ENCODE results near the gene HLA-DOB.

Gene HLA-DOB

GRCh38 chr6:32816746-32817204, at the start of gene HLA-DOB:
TSS of gene HLA-DOB (minus strand) at chr6:32817002. CDS start at chr6:32816951, 51 bp downstream.
- H3K9ac ChIP-seq (ENCODE audit: low read length), result no peak within 1 kb of the TSS
- no peaks in the 10 kb centered on the region for H3K9me3 ChIP-seq (ENCODE audit: control insufficient read depth, low read depth, low read length)
- no peak within 1 kb of the TSS for H3K4me3 ChIP-seq (ENCODE audit: low read length)
- no peak within 1 kb of the TSS for H3K27ac ChIP-seq (ENCODE audit: low read length)
- H3K4me1 ChIP-seq (ENCODE audit: control insufficient read depth, low read depth, low read length), result no peaks in the 10 kb centered on the region
- H3K27me3 ChIP-seq (ENCODE audit: control insufficient read depth, insufficient read depth, low read length), result no peaks in the 10 kb centered on the region
- no peaks in the 10 kb centered on the region for H3K36me3 ChIP-seq (ENCODE audit: control insufficient read depth, low read depth, low read length)

GRCh38 chr6:32865724-32866443, 49.1 kb upstream of the HLA-DOB start:
- peaks cover 2% of the 10 kb centered on the region for H3K4me1 ChIP-seq (ENCODE audit: control insufficient read depth, low read depth, low read length)
- H3K27me3 ChIP-seq (ENCODE audit: control insufficient read depth, insufficient read depth, low read length), result no peaks in the 10 kb centered on the region
- H3K27ac ChIP-seq (ENCODE audit: low read length), result no peak overlapping the region
- no peak overlapping the region for H3K9ac ChIP-seq (ENCODE audit: low read length)
- no peaks in the 10 kb centered on the region for H3K9me3 ChIP-seq (ENCODE audit: control insufficient read depth, low read depth, low read length)
- no peaks in the 10 kb centered on the region for H3K36me3 ChIP-seq (ENCODE audit: control insufficient read depth, low read depth, low read length)
- no peak overlapping the region for H3K4me3 ChIP-seq (ENCODE audit: low read length)

GRCh38 chr6:32862725-32863124, 45.9 kb upstream of the HLA-DOB start:
- Histone ChIP-seq H3K4me1 (ENCODE audit: control insufficient read depth, low read depth, low read length) (peaks cover 7% of the 10 kb centered on the region), H3K4me3 (ENCODE audit: low read length) (no peak overlapping the region), H3K27me3 (ENCODE audit: control insufficient read depth, insufficient read depth, low read length) (no peaks in the 10 kb centered on the region), H3K27ac (ENCODE audit: low read length) (no peak overlapping the region), H3K36me3 (ENCODE audit: control insufficient read depth, low read depth, low read length) (no peaks in the 10 kb centered on the region), H3K9ac (ENCODE audit: low read length) (no peak overlapping the region), H3K9me3 (ENCODE audit: control insufficient read depth, low read depth, low read length) (no peaks in the 10 kb centered on the region)

- Histone ChIP-seq H3K9me3 (ENCODE audit: control insufficient read depth, low read depth, low read length) (no peaks in the 10 kb centered on the region), H3K36me3 (ENCODE audit: control insufficient read depth, low read depth, low read length) (no peaks in the 10 kb centered on the region), H3K9ac (ENCODE audit: low read length) (peak overlapping the region; percentile 43), H3K27ac (ENCODE audit: low read length) (no peak overlapping the region), H3K4me1 (ENCODE audit: control insufficient read depth, low read depth, low read length) (peaks cover 7% of the 10 kb centered on the region), H3K4me3 (ENCODE audit: low read length) (no peak overlapping the region), H3K27me3 (ENCODE audit: control insufficient read depth, insufficient read depth, low read length) (peaks cover 15% of the 10 kb centered on the region)
Observed at GRCh38 chr6:32860674-32861073, 43.9 kb upstream of the HLA-DOB start.

- Histone ChIP-seq H3K27me3 (ENCODE audit: control insufficient read depth, insufficient read depth, low read length) (peaks cover 36% of the 10 kb centered on the region), H3K9me3 (ENCODE audit: control insufficient read depth, low read depth, low read length) (no peaks in the 10 kb centered on the region), H3K27ac (ENCODE audit: low read length) (no peak overlapping the region), H3K36me3 (ENCODE audit: control insufficient read depth, low read depth, low read length) (no peaks in the 10 kb centered on the region), H3K4me1 (ENCODE audit: control insufficient read depth, low read depth, low read length) (peaks cover 7% of the 10 kb centered on the region), H3K4me3 (ENCODE audit: low read length) (no peak overlapping the region), H3K9ac (ENCODE audit: low read length) (no peak overlapping the region)
Observed at GRCh38 chr6:32858194-32858593, 41.4 kb upstream of the HLA-DOB start.

- Histone ChIP-seq H3K4me3 (ENCODE audit: low read length) (no peak overlapping the region), H3K9me3 (ENCODE audit: control insufficient read depth, low read depth, low read length) (no peaks in the 10 kb centered on the region), H3K27ac (ENCODE audit: low read length) (no peak overlapping the region), H3K4me1 (ENCODE audit: control insufficient read depth, low read depth, low read length) (peaks cover 7% of the 10 kb centered on the region), H3K9ac (ENCODE audit: low read length) (no peak overlapping the region), H3K27me3 (ENCODE audit: control insufficient read depth, insufficient read depth, low read length) (peaks cover 44% of the 10 kb centered on the region), H3K36me3 (ENCODE audit: control insufficient read depth, low read depth, low read length) (no peaks in the 10 kb centered on the region)
Observed at GRCh38 chr6:32857156-32857891, 40.5 kb upstream of the HLA-DOB start.

- Histone ChIP-seq H3K36me3 (ENCODE audit: control insufficient read depth, low read depth, low read length) (no peaks in the 10 kb centered on the region), H3K9me3 (ENCODE audit: control insufficient read depth, low read depth, low read length) (no peaks in the 10 kb centered on the region), H3K9ac (ENCODE audit: low read length) (no peak overlapping the region), H3K27ac (ENCODE audit: low read length) (no peak overlapping the region), H3K4me1 (ENCODE audit: control insufficient read depth, low read depth, low read length) (peaks cover 2% of the 10 kb centered on the region), H3K4me3 (ENCODE audit: low read length) (no peak overlapping the region), H3K27me3 (ENCODE audit: control insufficient read depth, insufficient read depth, low read length) (peaks cover 59% of the 10 kb centered on the region)
Observed at GRCh38 chr6:32855467-32856174, 38.8 kb upstream of the HLA-DOB start.

- no peaks in the 10 kb centered on the region for H3K4me1 ChIP-seq (ENCODE audit: control insufficient read depth, low read depth, low read length)
- H3K9ac ChIP-seq (ENCODE audit: low read length), result peak overlapping the region; percentile 37
- peak overlapping the region; percentile 81 for H3K4me3 ChIP-seq (ENCODE audit: low read length)
- H3K9me3 ChIP-seq (ENCODE audit: control insufficient read depth, low read depth, low read length), result no peaks in the 10 kb centered on the region
- no peak overlapping the region for H3K27ac ChIP-seq (ENCODE audit: low read length)
- peaks cover 64% of the 10 kb centered on the region for H3K27me3 ChIP-seq (ENCODE audit: control insufficient read depth, insufficient read depth, low read length)
- no peaks in the 10 kb centered on the region for H3K36me3 ChIP-seq (ENCODE audit: control insufficient read depth, low read depth, low read length)
Observed at GRCh38 chr6:32854376-32855178, 37.8 kb upstream of the HLA-DOB start.

GRCh38 chr6:32853541-32854375, 37.0 kb upstream of the HLA-DOB start, which contains the start of the genes PSMB9 and TAP1:
TSS of gene PSMB9 (plus strand) at chr6:32854192. CDS start at chr6:32854230, 38 bp downstream.
TSS of gene TAP1 (minus strand) at chr6:32853704. CDS start at chr6:32853636, 68 bp downstream.
- H3K27me3 ChIP-seq (ENCODE audit: control insufficient read depth, insufficient read depth, low read length), result peaks cover 64% of the 10 kb centered on the region
- H3K4me3 ChIP-seq (ENCODE audit: low read length), result peak within 1 kb of the TSS; percentile 81
- no peaks in the 10 kb centered on the region for H3K4me1 ChIP-seq (ENCODE audit: control insufficient read depth, low read depth, low read length)
- H3K36me3 ChIP-seq (ENCODE audit: control insufficient read depth, low read depth, low read length), result no peaks in the 10 kb centered on the region
- H3K27ac ChIP-seq (ENCODE audit: low read length), result no peak within 1 kb of the TSS
- H3K9ac ChIP-seq (ENCODE audit: low read length), result peak within 1 kb of the TSS; percentile 37
- no peaks in the 10 kb centered on the region for H3K9me3 ChIP-seq (ENCODE audit: control insufficient read depth, low read depth, low read length)

- Histone ChIP-seq H3K4me3 (ENCODE audit: low read length) (peak overlapping the region; percentile 81), H3K9ac (ENCODE audit: low read length) (peak overlapping the region; percentile 25), H3K9me3 (ENCODE audit: control insufficient read depth, low read depth, low read length) (no peaks in the 10 kb centered on the region), H3K36me3 (ENCODE audit: control insufficient read depth, low read depth, low read length) (no peaks in the 10 kb centered on the region), H3K27ac (ENCODE audit: low read length) (no peak overlapping the region), H3K27me3 (ENCODE audit: control insufficient read depth, insufficient read depth, low read length) (peaks cover 64% of the 10 kb centered on the region), H3K4me1 (ENCODE audit: control insufficient read depth, low read depth, low read length) (no peaks in the 10 kb centered on the region)
Observed at GRCh38 chr6:32852844-32853540, 36.2 kb upstream of the HLA-DOB start.

Measured in iPS-18a (cell line).